Measurements from ENCODE around the gene RAET1L.
"Not testable (repeated sequence)": the region's sequence is repeated elsewhere in the genome, so short reads cannot be mapped to it uniquely, and the experiment has no call there.

The RAET1L gene

GRCh38 chr6:149990212-149990660, 35.1 kb downstream of the RAET1L start:
- DNase-seq = no peak

- DNase-seq = no peak
Observed at GRCh38 chr6:149988550-149989346, 36.6 kb downstream of the RAET1L start.

GRCh38 chr6:149987602-149988107, 37.7 kb downstream of the RAET1L start:
- no peak for DNase-seq

- no peak for DNase-seq
Observed at GRCh38 chr6:149985481-149985937, 39.8 kb downstream of the RAET1L start.

- DNase-seq = no peak
Observed at GRCh38 chr6:149984773-149985172, 40.6 kb downstream of the RAET1L start.

GRCh38 chr6:149983145-149983544, 42.2 kb downstream of the RAET1L start:
- DNase-seq = no peak

- DNase-seq = no peak
Observed at GRCh38 chr6:149979293-149979692, 46.0 kb downstream of the RAET1L start.

GRCh38 chr6:149978610-149979009, 46.7 kb downstream of the RAET1L start:
- no peak for DNase-seq

- DNase-seq = no peak
Observed at GRCh38 chr6:149977221-149977620, 48.1 kb downstream of the RAET1L start.

GRCh38 chr6:149975400-149975799, 49.9 kb downstream of the RAET1L start:
- DNase-seq = no peak

- DNase-seq = no peak
Observed at GRCh38 chr6:149974825-149975224, 50.5 kb downstream of the RAET1L start.

GRCh38 chr6:149974394-149974793, 50.9 kb downstream of the RAET1L start:
- not testable (repeated sequence) for DNase-seq

GRCh38 chr6:149969635-149970034, 55.7 kb downstream of the RAET1L start:
- DNase-seq = no peak

- not testable (repeated sequence) for DNase-seq
Observed at GRCh38 chr6:149968909-149969308, 56.4 kb downstream of the RAET1L start.
